Measurements from ENCODE around the gene ZNF609. TPM values are rescaled to one million over a fixed set of nuclear protein-coding genes. Genes with fewer than 3 reads are reported as not detected.
"Not testable (repeated sequence)": the region's sequence is repeated elsewhere in the genome, so short reads cannot be mapped to it uniquely, and the experiment has no call there.

The ZNF609 gene
- total and polyA plus RNA-seq, 2 of the 13 experiments (the other 11 are each of a cell fraction or from before 2014, with no cell fraction given) = 8.9 to 9.9 TPM

GRCh38 chr15:64589435-64590084 lies 129.2 kb downstream of the ZNF609 start:
- Histone ChIP-seq H3K36me3 (replicated peaks in 1 of 2; ENCODE audit: control insufficient read depth in 1 of 2, insufficient read depth in 2 of 2, low read length in 2 of 2) (no peaks in the 10 kb centered on the region), H4K20me1 (ENCODE audit: insufficient read depth, low read length) (no peaks in the 10 kb centered on the region), H3K27ac (ENCODE audit: extremely low read length, insufficient read depth, low read length) (no peak overlapping the region), H3K9me3 (ENCODE audit: low read length) (no peaks in the 10 kb centered on the region), H2AFZ (ENCODE audit: low read length) (no peak overlapping the region), H3K9ac (ENCODE audit: insufficient read depth, low read depth, low read length) (no peak overlapping the region), H3K79me2 (ENCODE audit: insufficient read depth, low read length) (peaks cover 27% of the 10 kb centered on the region), H3K4me1 (ENCODE audit: insufficient read depth, low read length) (peaks cover 10% of the 10 kb centered on the region), H3K27me3 (ENCODE audit: control insufficient read depth in 1 of 2, insufficient read depth in 2 of 2, low read length in 2 of 2) (no peaks in the 10 kb centered on the region), H3K4me3 (replicated peaks in 1 of 3; ENCODE audit: insufficient read depth in 1 of 3, low read depth in 2 of 3, low read length in 3 of 3) (no peak overlapping the region), H3K4me2 (ENCODE audit: low read depth, low read length) (no peak overlapping the region)
- BruUV-seq (replicated peaks) = no TSS peak
- POLR2A ChIA-PET = no interaction called here
- no peak for DNase-seq (ENCODE audit: low spot score)
- intact Hi-C loops (cut with micrococcal nuclease; ENCODE audit: unreplicated experiment) = loop anchor here (10.0 kb wide), 1 partner anchor 55 kb away; no protein-coding TSS in a partner anchor
- ATAC-seq = no peak
- TF ChIP-seq ZNF549 (CRISPR knock-in tag; IDR thresholded peaks at IDR 0.05) (no peak), ZNF710 (CRISPR knock-in tag; IDR thresholded peaks at IDR 0.05; ENCODE audit: borderline replicate concordance) (no peak), ZBTB10 (CRISPR knock-in tag; IDR thresholded peaks at IDR 0.05; ENCODE audit: borderline replicate concordance) (no peak), ETS1 (CRISPR knock-in tag; IDR thresholded peaks at IDR 0.05) (no peak), ZNF776 (CRISPR knock-in tag; IDR thresholded peaks at IDR 0.05) (no peak), SAP130 (CRISPR knock-in tag; IDR thresholded peaks at IDR 0.05; ENCODE audit: low read depth) (no peak)
- WGBS (ENCODE audit: low lambda C conversion rate) = 77% methylated on average over 3 of the region's 3 CpGs
- in situ Hi-C loops (cut with HindIII; ENCODE audit: extremely low pct_ligation_motif_present, low pct_unique_long_range_greater_than_20kb) = no loop called here
- no peak for FAIRE-seq
- CTCF ChIA-PET (ENCODE audit: low intra/inter-chr PET ratio, low total read pairs) = no interaction called here

GRCh38 chr15:64592845-64593244 lies 132.5 kb downstream of the ZNF609 start:
- BruUV-seq (replicated peaks); CTCF ChIA-PET (ENCODE audit: low intra/inter-chr PET ratio, low total read pairs); H2AFZ ChIP-seq (ENCODE audit: low read length); H3K36me3 ChIP-seq (replicated peaks in 1 of 2; ENCODE audit: control insufficient read depth in 1 of 2, insufficient read depth in 2 of 2, low read length in 2 of 2); H3K9ac ChIP-seq (ENCODE audit: insufficient read depth, low read depth, low read length); H3K4me3 ChIP-seq (replicated peaks in 1 of 3; ENCODE audit: insufficient read depth in 1 of 3, low read depth in 2 of 3, low read length in 3 of 3); FAIRE-seq; H3K9me3 ChIP-seq (ENCODE audit: low read length); DNase-seq (ENCODE audit: low spot score); H4K20me1 ChIP-seq (ENCODE audit: insufficient read depth, low read length); H3K4me1 ChIP-seq (ENCODE audit: insufficient read depth, low read length); in situ Hi-C loops (cut with HindIII; ENCODE audit: extremely low pct_ligation_motif_present, low pct_unique_long_range_greater_than_20kb); H3K27ac ChIP-seq (ENCODE audit: extremely low read length, insufficient read depth, low read length); POLR2A ChIA-PET; ATAC-seq; H3K4me2 ChIP-seq (ENCODE audit: low read depth, low read length); H3K27me3 ChIP-seq (ENCODE audit: control insufficient read depth in 1 of 2, insufficient read depth in 2 of 2, low read length in 2 of 2): not testable (repeated sequence)
- WGBS (ENCODE audit: low lambda C conversion rate) = 98% methylated on average over 18 of the region's 18 CpGs
- intact Hi-C loops (cut with micrococcal nuclease; ENCODE audit: unreplicated experiment) = loop anchor here (10.0 kb wide), 1 partner anchor 52 kb away; no protein-coding TSS in a partner anchor
- H3K79me2 ChIP-seq (ENCODE audit: insufficient read depth, low read length) = peaks cover 25% of the 10 kb centered on the region
